ENCODE data around the gene GCSH. TPM values are rescaled to one million over a fixed set of nuclear protein-coding genes. Genes with fewer than 3 reads are reported as not detected.

Gene GCSH
- total and polyA plus RNA-seq, 10 of the 15 experiments (the other 5 are each of a cell fraction or from before 2014, with no cell fraction given) = 14.7 to 108 (median 39.3) TPM

GRCh38 chr16:81066681-81067080, 29.5 kb downstream of the GCSH start (continued):
- TF ChIP-seq ZBTB4 (CRISPR knock-in tag; IDR thresholded peaks at IDR 0.05) (no peak), ZNF274 (IDR thresholded peaks at IDR 0.05; ENCODE audit: insufficient read depth, insufficient read length) (no peak)

GRCh38 chr16:81061871-81062608, 34.2 kb downstream of the GCSH start:
- BruUV-seq (replicated peaks) = no TSS peak
- Histone ChIP-seq H4K20me1 (ENCODE audit: control insufficient read depth, insufficient read depth) (no peaks in the 10 kb centered on the region), H3K27me3 (replicated peaks in 1 of 2; ENCODE audit: control insufficient read depth in 2 of 2, insufficient read depth in 2 of 2, low read length in 1 of 2) (no peaks in the 10 kb centered on the region), H3K27ac (ENCODE audit: control insufficient read depth, insufficient read depth) (no peak overlapping the region), H3K36me3 (ENCODE audit: control insufficient read depth in 2 of 2, insufficient read depth in 2 of 2, low read length in 1 of 2) (no peaks in the 10 kb centered on the region), H3K9me3 (replicated peaks; ENCODE audit: control insufficient read depth, insufficient read depth, low read length) (no peaks in the 10 kb centered on the region), H3K4me2 (ENCODE audit: control insufficient read depth, insufficient read depth) (no peak overlapping the region), H2AFZ (ENCODE audit: control insufficient read depth, low read depth, low read length) (no peak overlapping the region), H3K9ac (ENCODE audit: control insufficient read depth, insufficient read depth, low read length) (no peak overlapping the region), H3K79me2 (ENCODE audit: control insufficient read depth, insufficient read depth, low read length) (no peaks in the 10 kb centered on the region), H3K4me1 (ENCODE audit: control insufficient read depth, insufficient read depth, low read length) (no peaks in the 10 kb centered on the region), H3K4me3 (no peak overlapping the region)
- ChIA-PET POLR2A (no interaction called here), SMC1A (ENCODE audit: uncharacterized antibody, unreplicated experiment) (no interaction called here), CTCF (no interaction called here), RAD21 (ENCODE audit: unreplicated experiment) (no interaction called here)
- FAIRE-seq (no peak), ATAC-seq (no peak), DNase-seq (ENCODE audit: low read depth, low spot score) (no peak)
- WGBS (ENCODE audit: insufficient coverage, insufficient replicate concordance, low lambda C conversion rate, missing lambda C conversion rate) = 72% methylated on average over 10 of the region's 10 CpGs
- in situ Hi-C loops (cut with MboI) (no loop called here), intact Hi-C loops (cut with micrococcal nuclease; ENCODE audit: unreplicated experiment) (no loop called here)
- TF ChIP-seq FOXM1 (IDR thresholded peaks at IDR 0.05; ENCODE audit: low read depth, low read length) = no peak
- no peak for TF ChIP-seq E2F4 (IDR thresholded peaks at IDR 0.05; ENCODE audit: low read depth, low read length)
- no peak for TF ChIP-seq PKNOX1 (IDR thresholded peaks at IDR 0.05)
- TF ChIP-seq RB1 (IDR thresholded peaks at IDR 0.05; ENCODE audit: borderline replicate concordance) = no peak
